Esophagus squamous epithelium (tissue), 4 donors: Measurements from ENCODE around the gene GLRA1.

Experiments used
- POLR2A ChIP-seq, 4 donors: fragments of 450-650 bp; IDR thresholded peaks; one replicate each; pipeline ENCODE4 v1.6.1; 2017; ENCODE audit warnings: antibody characterized with exemption in 4 of 4, mild to moderate bottlenecking in 4 of 4, moderate library complexity in 3 of 4
- TF ChIP-seq, protein P1 (sequence below), 6 experiments: fragments of 450-650 bp in 4 of 6; fragments of 200-600 bp in 2 of 6; sonication (generic) in 2 of 6; IDR thresholded peaks; one replicate each; pipeline ENCODE4 v1.5.1; 2016 to 2019; ENCODE audit warnings: antibody characterized with exemption in 6 of 6, mild to moderate bottlenecking in 4 of 6, moderate library complexity in 4 of 6

DNA sequence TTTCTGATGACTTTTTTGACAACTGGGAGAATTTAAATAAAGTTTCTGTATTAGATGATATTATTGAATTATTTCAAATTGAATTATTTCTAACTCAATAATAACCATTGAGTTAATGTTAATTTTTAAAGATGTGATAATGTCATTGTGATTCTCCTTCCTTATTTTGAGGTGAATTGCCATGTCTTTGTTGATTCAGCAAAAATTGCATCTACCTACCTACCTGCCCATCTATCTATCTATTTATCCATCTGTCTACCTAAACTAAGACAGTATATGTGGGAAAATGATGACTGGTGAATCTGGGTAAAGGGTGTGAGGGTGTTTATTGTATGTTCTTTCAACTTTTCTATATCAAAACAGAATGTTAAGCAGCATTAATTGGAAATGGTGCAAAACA lies 77.9 kb downstream of the GLRA1 start:
- TF ChIP-seq POLR2A (IDR thresholded peaks at IDR 0.05) = no peak
- TF ChIP-seq, protein P1, sequence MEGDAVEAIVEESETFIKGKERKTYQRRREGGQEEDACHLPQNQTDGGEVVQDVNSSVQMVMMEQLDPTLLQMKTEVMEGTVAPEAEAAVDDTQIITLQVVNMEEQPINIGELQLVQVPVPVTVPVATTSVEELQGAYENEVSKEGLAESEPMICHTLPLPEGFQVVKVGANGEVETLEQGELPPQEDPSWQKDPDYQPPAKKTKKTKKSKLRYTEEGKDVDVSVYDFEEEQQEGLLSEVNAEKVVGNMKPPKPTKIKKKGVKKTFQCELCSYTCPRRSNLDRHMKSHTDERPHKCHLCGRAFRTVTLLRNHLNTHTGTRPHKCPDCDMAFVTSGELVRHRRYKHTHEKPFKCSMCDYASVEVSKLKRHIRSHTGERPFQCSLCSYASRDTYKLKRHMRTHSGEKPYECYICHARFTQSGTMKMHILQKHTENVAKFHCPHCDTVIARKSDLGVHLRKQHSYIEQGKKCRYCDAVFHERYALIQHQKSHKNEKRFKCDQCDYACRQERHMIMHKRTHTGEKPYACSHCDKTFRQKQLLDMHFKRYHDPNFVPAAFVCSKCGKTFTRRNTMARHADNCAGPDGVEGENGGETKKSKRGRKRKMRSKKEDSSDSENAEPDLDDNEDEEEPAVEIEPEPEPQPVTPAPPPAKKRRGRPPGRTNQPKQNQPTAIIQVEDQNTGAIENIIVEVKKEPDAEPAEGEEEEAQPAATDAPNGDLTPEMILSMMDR (IDR thresholded peaks at IDR 0.05) = no peak
